GM21367 (cell line): ENCODE data around the gene MGAT5B.

ENCODE experiments used
- ATAC-seq: cut with Tn5 transposase; IDR thresholded peaks from one replicate; pipeline ENCODE4 v1.9.1; 2021; ENCODE audit not compliant: unreplicated experiment

Gene MGAT5B

GRCh38 chr17:76903631-76904030 is 35.4 kb downstream of the MGAT5B start:
- ATAC-seq, result no peak

- no peak for ATAC-seq
Measured at GRCh38 chr17:76904116-76904515, 35.9 kb downstream of the MGAT5B start.

- no peak for ATAC-seq
Measured at GRCh38 chr17:76905036-76905435, 36.8 kb downstream of the MGAT5B start.

GRCh38 chr17:76905836-76906235 is 37.6 kb downstream of the MGAT5B start:
- no peak for ATAC-seq

GRCh38 chr17:76906463-76906862 is 38.3 kb downstream of the MGAT5B start:
- no peak for ATAC-seq

GRCh38 chr17:76907352-76907751 is 39.1 kb downstream of the MGAT5B start:
- no peak for ATAC-seq

GRCh38 chr17:76909971-76910760 is 42.0 kb downstream of the MGAT5B start:
- no peak for ATAC-seq

GRCh38 chr17:76911299-76912017 is 43.3 kb downstream of the MGAT5B start:
- ATAC-seq, result no peak

GRCh38 chr17:76912421-76913164 is 44.4 kb downstream of the MGAT5B start:
- ATAC-seq, result no peak

- no peak for ATAC-seq
Measured at GRCh38 chr17:76914937-76915336, 46.7 kb downstream of the MGAT5B start.

GRCh38 chr17:76915840-76916510 is 47.8 kb downstream of the MGAT5B start:
- ATAC-seq, result no peak

- no peak for ATAC-seq
Measured at GRCh38 chr17:76917829-76918228, 49.6 kb downstream of the MGAT5B start.

GRCh38 chr17:76918811-76919210 is 50.6 kb downstream of the MGAT5B start:
- ATAC-seq, result no peak

GRCh38 chr17:76920364-76921139 is 52.3 kb downstream of the MGAT5B start:
- no peak for ATAC-seq

- no peak for ATAC-seq
Measured at GRCh38 chr17:76921340-76922036, 53.3 kb downstream of the MGAT5B start.

- ATAC-seq, result no peak
Measured at GRCh38 chr17:76922084-76922483, 53.9 kb downstream of the MGAT5B start.

- no peak for ATAC-seq
Measured at GRCh38 chr17:76922967-76923366, 54.8 kb downstream of the MGAT5B start.

- no peak for ATAC-seq
Measured at GRCh38 chr17:76923491-76923890, 55.3 kb downstream of the MGAT5B start.
